GM06990 (cell line): ENCODE data around the gene MOB3B.
A peak's percentile ranks its signal among the peaks of the same experiment; 100 is the strongest.

Experiments
- DNase-seq: peaks from one replicate; pipeline ENCODE4 v3.0.0-alpha.2; 2011; ENCODE audit not compliant: insufficient read length; ENCODE audit errors: extremely low read depth
- H3K27me3 ChIP-seq: replicated peaks from 2 replicates; pipeline ENCODE4 v1.6.0; 2011; ENCODE audit warnings: low read length; ENCODE audit not compliant: control insufficient read depth, insufficient read depth
- H3K36me3 ChIP-seq: 2 replicates; pipeline ENCODE4 v1.5.1; 2011; ENCODE audit warnings: low read length; ENCODE audit not compliant: control insufficient read depth, insufficient read depth
- H3K4me3 ChIP-seq: replicated peaks from 2 replicates; pipeline ENCODE4 v1.5.1; 2011; ENCODE audit warnings: low read depth, mild to moderate bottlenecking, control low read depth, low read length
- CTCF ChIP-seq: IDR thresholded peaks from 2 replicates; pipeline ENCODE4 v1.5.1; 2011; ENCODE audit warnings: low read length, control low read depth, mild to moderate bottlenecking, inconsistent platforms; ENCODE audit not compliant: insufficient read depth, poor library complexity, severe bottlenecking

MOB3B gene

GRCh38 chr9:27383524-27383923, 146.1 kb downstream of the MOB3B start:
- no peak for TF ChIP-seq CTCF
- DNase-seq = no peak
- Histone ChIP-seq H3K4me3 (no peak overlapping the region), H3K27me3 (peaks cover 2% of the 10 kb centered on the region; the same call in 1 of the 2 replicates), H3K36me3 (no peaks in the 10 kb centered on the region)

GRCh38 chr9:27382975-27383374, 146.6 kb downstream of the MOB3B start:
- Histone ChIP-seq H3K27me3 (peaks cover 2% of the 10 kb centered on the region; the same call in 1 of the 2 replicates), H3K36me3 (no peaks in the 10 kb centered on the region), H3K4me3 (no peak overlapping the region)
- no peak for DNase-seq
- TF ChIP-seq CTCF = no peak

GRCh38 chr9:27382308-27382707, 147.3 kb downstream of the MOB3B start:
- no peak for DNase-seq
- no peak for TF ChIP-seq CTCF
- Histone ChIP-seq H3K4me3 (no peak overlapping the region), H3K27me3 (peaks cover 2% of the 10 kb centered on the region; the same call in 1 of the 2 replicates), H3K36me3 (no peaks in the 10 kb centered on the region)

- peaks cover under 1% of the 10 kb centered on the region; the same call in 1 of the 2 replicates for H3K27me3 ChIP-seq
- H3K36me3 ChIP-seq = no peaks in the 10 kb centered on the region
- no peak for TF ChIP-seq CTCF
- H3K4me3 ChIP-seq = no peak overlapping the region
- no peak for DNase-seq
These were observed 150.0 kb downstream of the MOB3B start for GRCh38 chr9:27379311-27380251.

GRCh38 chr9:27377811-27378456, 151.7 kb downstream of the MOB3B start:
- Histone ChIP-seq H3K36me3 (no peaks in the 10 kb centered on the region), H3K4me3 (no peak overlapping the region), H3K27me3 (no peaks in the 10 kb centered on the region; the same call in 1 of the 2 replicates)
- no peak for TF ChIP-seq CTCF
- peak; percentile 57 for DNase-seq
